HCT116 (cell line): ENCODE results near the gene ADORA1. TPM values are rescaled to one million over a fixed set of nuclear protein-coding genes. Genes with fewer than 3 reads are reported as not detected.

Source experiments
- ATAC-seq: fragments of 200-7000 bp; cut with Tn5 transposase; 2 replicates; pipeline ENCODE4 v1.9.1; 2020; ENCODE audit warnings: mild to moderate bottlenecking, moderate library complexity
- BruUV-seq: library from RNA; stranded (reverse); fragments of 400-500 nt; replicated peaks from 2 replicates; lab custom pipeline; 2021; lab: Mats Ljungman, UMichigan
- CTCF ChIA-PET: fragments of 300-600 bp; sonication (Branson Sonifier 250); formaldehyde crosslinking; loops from one replicate; lab custom pipeline; 2021; ENCODE audit warnings: antibody characterized with exemption; lab: Charles Lee
- POLR2A ChIA-PET: fragments of 300-600, 350-600 bp; sonication (Branson Sonifier 250); formaldehyde crosslinking; loops from one replicate; lab custom pipeline; 2021; ENCODE audit warnings: antibody characterized with exemption; lab: Charles Lee
- RAD21 ChIA-PET, 2 experiments: fragments of 300-600 bp; sonication (Branson Sonifier 250); formaldehyde crosslinking; loops; one replicate each; lab custom pipeline; 2023; ENCODE audit warnings: low total read pairs in 2 of 2; ENCODE audit not compliant: uncharacterized antibody in 2 of 2, unreplicated experiment in 2 of 2, low non-redundant PET in 1 of 2; lab: Charles Lee
- DNase-seq: peaks from one replicate; pipeline ENCODE4 v3.0.0-alpha.2; 2010; ENCODE audit warnings: low read depth, low spot score
- H2AFZ ChIP-seq: fragments of 200-600 bp; shearing (Covaris generic), sonication (generic); 2 replicates; pipeline ENCODE4 v1.6.1; 2017; ENCODE audit warnings: low read depth, mixed run types, mixed read lengths, antibody characterized with exemption, low read length; ENCODE audit not compliant: poor library complexity, severe bottlenecking
- H3K27ac ChIP-seq: 2 replicates; pipeline ENCODE4 v1.5.1; 2012; ENCODE audit warnings: low read depth, low read length
- H3K27me3 ChIP-seq: fragments of 200-600 bp; sonication (generic); 2 replicates; pipeline ENCODE4 v1.6.1; 2016; ENCODE audit warnings: mixed run types, low read length, mixed read lengths; ENCODE audit not compliant: insufficient read depth
- H3K36me3 ChIP-seq, 2 experiments: fragments of 200-500 bp in 1 of 2; fragments of 200-600 bp in 1 of 2; sonication (Bioruptor generic) in 1 of 2; sonication (generic) in 1 of 2; 2 replicates each; pipeline versions ENCODE4 v1.5.1 to v1.6.1; 2014 to 2016; ENCODE audit warnings: low read length in 2 of 2, inconsistent platforms in 1 of 2, mixed read lengths in 1 of 2, mixed run types in 1 of 2; ENCODE audit not compliant: insufficient read depth in 2 of 2, control insufficient read depth in 1 of 2
- H3K4me1 ChIP-seq, 2 experiments: fragments of 200-600 bp in 1 of 2; sonication (generic) in 1 of 2; 2 replicates each; pipeline versions ENCODE4 v1.5.1 to v1.6.1; 2012 to 2017; ENCODE audit warnings: low read length in 2 of 2, inconsistent platforms in 1 of 2, mild to moderate bottlenecking in 1 of 2, mixed read lengths in 1 of 2, mixed run types in 1 of 2, moderate library complexity in 1 of 2; ENCODE audit not compliant: insufficient read depth in 2 of 2, control insufficient read depth in 1 of 2
- H3K4me2 ChIP-seq: fragments of 200-600 bp; sonication (generic); 2 replicates; pipeline ENCODE4 v1.6.1; 2017; ENCODE audit warnings: mixed run types, low read length, mixed read lengths
- H3K4me3 ChIP-seq, 2 experiments: fragments of 200-600 bp in 1 of 2; sonication (generic) in 1 of 2; replicated peaks in 1 of 2; 2 replicates each; pipeline ENCODE4 v1.5.1; 2011 to 2016; ENCODE audit warnings: low read length in 2 of 2, control low read depth in 1 of 2, low read depth in 1 of 2, mild to moderate bottlenecking in 1 of 2, mixed read lengths in 1 of 2, mixed run types in 1 of 2
- H3K79me2 ChIP-seq: fragments of 200-600 bp; sonication (generic); 2 replicates; pipeline ENCODE4 v1.6.1; 2017; ENCODE audit warnings: mild to moderate bottlenecking, mixed run types, low read length, moderate library complexity, mixed read lengths; ENCODE audit not compliant: insufficient read depth
- H3K9ac ChIP-seq: fragments of 200-600 bp; sonication (generic); 2 replicates; pipeline ENCODE4 v1.6.1; 2016; ENCODE audit warnings: low read length, mixed read lengths
- H3K9me2 ChIP-seq: fragments of 200-600 bp; sonication (generic), shearing (Covaris generic); 2 replicates; pipeline ENCODE4 v1.6.1; 2017; ENCODE audit warnings: mixed run types, mild to moderate bottlenecking, moderate library complexity; ENCODE audit not compliant: insufficient read depth
- H3K9me3 ChIP-seq, 2 experiments: fragments of 200-500 bp in 1 of 2; fragments of 200-600 bp in 1 of 2; sonication (Bioruptor generic) in 1 of 2; sonication (generic) in 1 of 2; 2 replicates each; pipeline ENCODE4 v1.6.1; 2014 to 2017; ENCODE audit warnings: low read length in 2 of 2, mixed read lengths in 2 of 2, inconsistent platforms in 1 of 2, low read depth in 1 of 2, mild to moderate bottlenecking in 1 of 2, mixed run types in 1 of 2, moderate library complexity in 1 of 2; ENCODE audit not compliant: control insufficient read depth in 1 of 2, insufficient read depth in 1 of 2
- H4K20me1 ChIP-seq: fragments of 200-600 bp; sonication (generic), shearing (Covaris generic); 2 replicates; pipeline ENCODE4 v1.6.1; 2017; ENCODE audit warnings: mixed run types, mild to moderate bottlenecking, moderate library complexity; ENCODE audit not compliant: insufficient read depth
- CBX3 ChIP-seq: IDR thresholded peaks from 2 replicates; pipeline ENCODE4 v1.6.1; 2012; ENCODE audit warnings: low read depth
- EGR1 ChIP-seq: IDR thresholded peaks from 2 replicates; pipeline ENCODE4 v1.6.1; 2012; ENCODE audit warnings: low read depth
- TCF7L2 ChIP-seq: IDR thresholded peaks from 2 replicates; pipeline ENCODE4 v1.7.0; 2011; ENCODE audit warnings: borderline replicate concordance, inconsistent platforms; ENCODE audit not compliant: insufficient read depth, insufficient read length; ENCODE audit errors: extremely low read depth
- ZNF274 ChIP-seq: fragments of 200-500 bp; sonication (Bioruptor generic); IDR thresholded peaks from 2 replicates; pipeline ENCODE4 v1.6.1; 2014; ENCODE audit warnings: mild to moderate bottlenecking, low read depth, low read length, inconsistent platforms
- intact Hi-C: fragments of 100-400 bp; cut with micrococcal nuclease; formaldehyde crosslinking; loops from 2 replicates; pipeline ENCODE4 v1.10.0; 2022
- total RNA-seq: library from RNA; stranded (reverse); gene quantifications from one replicate; pipeline ENCODE4 v1.2.1, GENCODE V29; 2021; ENCODE audit not compliant: unreplicated experiment
- TF ChIP-seq, protein P1 (sequence below): IDR thresholded peaks from 2 replicates; pipeline ENCODE4 v1.6.1; 2012
- TF ChIP-seq, protein P2 (sequence below): IDR thresholded peaks from 2 replicates; pipeline ENCODE4 v1.6.1; 2011; ENCODE audit warnings: mild to moderate bottlenecking, low read length, moderate library complexity; ENCODE audit not compliant: insufficient replicate concordance; ENCODE audit errors: extremely low read depth
- TF ChIP-seq, protein P3 (sequence below): IDR thresholded peaks from 2 replicates; pipeline ENCODE4 v1.6.1; 2012
- TF ChIP-seq, protein P4 (sequence below): IDR thresholded peaks from 2 replicates; pipeline ENCODE4 v1.6.1; 2012; ENCODE audit warnings: low read depth

Gene ADORA1
- total RNA-seq, 1 experiment from 2014 or later: 2.8 TPM

DNA sequence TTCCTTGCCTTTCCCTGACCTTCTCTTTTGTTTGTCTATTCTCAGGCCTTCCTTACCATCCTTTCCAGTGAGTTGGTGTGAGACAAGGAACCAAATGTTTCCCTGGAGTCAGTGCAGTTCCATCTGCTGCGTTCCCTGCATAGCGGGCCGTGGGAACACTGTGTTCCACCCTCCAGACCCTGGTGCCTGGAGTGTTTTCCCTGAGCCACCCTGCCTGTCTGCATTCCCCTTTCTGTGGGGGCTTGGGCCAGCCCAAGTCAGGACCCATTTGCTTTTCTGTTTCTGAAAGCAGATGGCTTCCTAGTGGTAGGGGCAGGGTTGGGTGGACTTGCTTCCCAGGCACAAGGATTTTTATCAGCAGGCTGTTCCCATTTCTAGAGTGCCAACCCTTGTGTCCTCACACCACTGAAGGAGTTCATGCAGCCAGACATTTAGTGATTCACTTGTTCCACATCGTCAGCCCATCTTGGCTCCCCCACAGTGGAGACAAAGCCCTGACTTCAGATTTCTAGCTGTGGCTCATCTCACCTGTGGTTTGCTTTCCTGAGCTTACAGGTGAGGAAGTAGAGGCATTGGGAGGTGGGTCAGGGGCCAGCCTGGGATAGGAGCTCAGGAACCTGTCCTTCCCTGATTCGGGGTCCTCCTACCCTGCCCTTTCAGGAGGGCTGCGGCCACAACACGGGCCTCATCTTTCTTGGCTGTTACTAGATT is 27.6 kb upstream of the ADORA1 start:
- H3K9me3 ChIP-seq: peaks cover 5 to 7% of the 10 kb centered on the region in 2 experiments; a peak in 1 of 4 replicates
- no peak overlapping the region for H2AFZ ChIP-seq
- intact Hi-C loops: no loop called here
- no peak overlapping the region for H3K27ac ChIP-seq
- H3K9ac ChIP-seq: no peak overlapping the region
- RAD21 ChIA-PET: no interaction called here
- no peaks in the 10 kb centered on the region; a peak in 1 of 4 replicates for H3K4me1 ChIP-seq
- ATAC-seq: no peak
- H3K9me2 ChIP-seq: no peaks in the 10 kb centered on the region
- TF ChIP-seq CBX3 (no peak), EGR1 (no peak), TCF7L2 (no peak), ZNF274 (no peak)
- TF ChIP-seq, protein P1, sequence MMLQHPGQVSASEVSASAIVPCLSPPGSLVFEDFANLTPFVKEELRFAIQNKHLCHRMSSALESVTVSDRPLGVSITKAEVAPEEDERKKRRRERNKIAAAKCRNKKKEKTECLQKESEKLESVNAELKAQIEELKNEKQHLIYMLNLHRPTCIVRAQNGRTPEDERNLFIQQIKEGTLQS: no peak
- TF ChIP-seq, protein P2, sequence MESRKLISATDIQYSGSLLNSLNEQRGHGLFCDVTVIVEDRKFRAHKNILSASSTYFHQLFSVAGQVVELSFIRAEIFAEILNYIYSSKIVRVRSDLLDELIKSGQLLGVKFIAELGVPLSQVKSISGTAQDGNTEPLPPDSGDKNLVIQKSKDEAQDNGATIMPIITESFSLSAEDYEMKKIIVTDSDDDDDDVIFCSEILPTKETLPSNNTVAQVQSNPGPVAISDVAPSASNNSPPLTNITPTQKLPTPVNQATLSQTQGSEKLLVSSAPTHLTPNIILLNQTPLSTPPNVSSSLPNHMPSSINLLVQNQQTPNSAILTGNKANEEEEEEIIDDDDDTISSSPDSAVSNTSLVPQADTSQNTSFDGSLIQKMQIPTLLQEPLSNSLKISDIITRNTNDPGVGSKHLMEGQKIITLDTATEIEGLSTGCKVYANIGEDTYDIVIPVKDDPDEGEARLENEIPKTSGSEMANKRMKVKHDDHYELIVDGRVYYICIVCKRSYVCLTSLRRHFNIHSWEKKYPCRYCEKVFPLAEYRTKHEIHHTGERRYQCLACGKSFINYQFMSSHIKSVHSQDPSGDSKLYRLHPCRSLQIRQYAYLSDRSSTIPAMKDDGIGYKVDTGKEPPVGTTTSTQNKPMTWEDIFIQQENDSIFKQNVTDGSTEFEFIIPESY: no peak
- TF ChIP-seq, protein P3, sequence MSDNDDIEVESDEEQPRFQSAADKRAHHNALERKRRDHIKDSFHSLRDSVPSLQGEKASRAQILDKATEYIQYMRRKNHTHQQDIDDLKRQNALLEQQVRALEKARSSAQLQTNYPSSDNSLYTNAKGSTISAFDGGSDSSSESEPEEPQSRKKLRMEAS: no peak
- TF ChIP-seq, protein P4, sequence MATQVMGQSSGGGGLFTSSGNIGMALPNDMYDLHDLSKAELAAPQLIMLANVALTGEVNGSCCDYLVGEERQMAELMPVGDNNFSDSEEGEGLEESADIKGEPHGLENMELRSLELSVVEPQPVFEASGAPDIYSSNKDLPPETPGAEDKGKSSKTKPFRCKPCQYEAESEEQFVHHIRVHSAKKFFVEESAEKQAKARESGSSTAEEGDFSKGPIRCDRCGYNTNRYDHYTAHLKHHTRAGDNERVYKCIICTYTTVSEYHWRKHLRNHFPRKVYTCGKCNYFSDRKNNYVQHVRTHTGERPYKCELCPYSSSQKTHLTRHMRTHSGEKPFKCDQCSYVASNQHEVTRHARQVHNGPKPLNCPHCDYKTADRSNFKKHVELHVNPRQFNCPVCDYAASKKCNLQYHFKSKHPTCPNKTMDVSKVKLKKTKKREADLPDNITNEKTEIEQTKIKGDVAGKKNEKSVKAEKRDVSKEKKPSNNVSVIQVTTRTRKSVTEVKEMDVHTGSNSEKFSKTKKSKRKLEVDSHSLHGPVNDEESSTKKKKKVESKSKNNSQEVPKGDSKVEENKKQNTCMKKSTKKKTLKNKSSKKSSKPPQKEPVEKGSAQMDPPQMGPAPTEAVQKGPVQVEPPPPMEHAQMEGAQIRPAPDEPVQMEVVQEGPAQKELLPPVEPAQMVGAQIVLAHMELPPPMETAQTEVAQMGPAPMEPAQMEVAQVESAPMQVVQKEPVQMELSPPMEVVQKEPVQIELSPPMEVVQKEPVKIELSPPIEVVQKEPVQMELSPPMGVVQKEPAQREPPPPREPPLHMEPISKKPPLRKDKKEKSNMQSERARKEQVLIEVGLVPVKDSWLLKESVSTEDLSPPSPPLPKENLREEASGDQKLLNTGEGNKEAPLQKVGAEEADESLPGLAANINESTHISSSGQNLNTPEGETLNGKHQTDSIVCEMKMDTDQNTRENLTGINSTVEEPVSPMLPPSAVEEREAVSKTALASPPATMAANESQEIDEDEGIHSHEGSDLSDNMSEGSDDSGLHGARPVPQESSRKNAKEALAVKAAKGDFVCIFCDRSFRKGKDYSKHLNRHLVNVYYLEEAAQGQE: no peak
- POLR2A ChIA-PET: no interaction called here
- H3K27me3 ChIP-seq: no peaks in the 10 kb centered on the region
- no peak for DNase-seq
- H3K79me2 ChIP-seq: no peaks in the 10 kb centered on the region
- no peak overlapping the region for H3K4me2 ChIP-seq
- no TSS peak for BruUV-seq
- no peaks in the 10 kb centered on the region for H4K20me1 ChIP-seq
- CTCF ChIA-PET: interaction anchor here (1.0 to 1.2 kb wide), 2 partner anchors 16 to 18 kb away, joined by 3 to 5 read pairs; no protein-coding TSS in a partner anchor
- no peaks in the 10 kb centered on the region for H3K36me3 ChIP-seq
- no peak overlapping the region for H3K4me3 ChIP-seq
